HepG2 (cell line): Measurements from ENCODE around the gene SNRNP27. TPM values are rescaled to one million over a fixed set of nuclear protein-coding genes. Genes with fewer than 3 reads are reported as not detected.

ENCODE experiments used
- ATAC-seq: fragments of 200-7000 bp; cut with Tn5 transposase; 3 replicates; pipeline ENCODE4 v1.9.1; 2020; ENCODE audit warnings: mild to moderate bottlenecking, moderate library complexity
- BruUV-seq: library from RNA; stranded (reverse); fragments of 400-500 nt; replicated peaks from 2 replicates; lab custom pipeline; 2021; lab: Mats Ljungman, UMichigan
- CTCF ChIA-PET: fragments of 300-600 bp; formaldehyde crosslinking; extraction: SDS; loops from one replicate; lab custom pipeline; 2021; ENCODE audit warnings: low total read pairs, inconsistent platforms, low intra/inter-chr PET ratio; lab: Yijun Ruan, JAX
- POLR2A ChIA-PET: fragments of 350-600 bp; sonication (Branson Sonifier 250); formaldehyde crosslinking; loops from one replicate; lab custom pipeline; 2020; ENCODE audit warnings: antibody characterized with exemption, inconsistent platforms; lab: Yijun Ruan, JAX
- DNase-seq: peaks from one replicate; pipeline ENCODE4 v3.0.0-alpha.2; 2015; ENCODE audit warnings: low spot score
- FAIRE-seq: peaks from 3 replicates; lab custom pipeline; 2011; peaks lifted over from hg19 to GRCh38; lab: Jason Lieb, UNC
- H2AFZ ChIP-seq: one replicate; pipeline ENCODE4 v1.6.1; 2011; ENCODE audit warnings: low read length, inconsistent platforms
- H3K27ac ChIP-seq: fragments of 300-600 bp; 3 replicates; pipeline ENCODE4 v1.8.0; 2011; ENCODE audit warnings: mixed run types, mild to moderate bottlenecking, mixed read lengths, low read length, inconsistent platforms; ENCODE audit not compliant: insufficient read depth; ENCODE audit errors: extremely low read length
- H3K27me3 ChIP-seq, 2 experiments: fragments of 200-600 bp in 1 of 2; 2 replicates in 1 of 2; 3 replicates in 1 of 2; pipeline versions ENCODE4 v1.6.0 to v1.8.0; 2011; ENCODE audit warnings: low read length in 2 of 2, mild to moderate bottlenecking in 2 of 2, moderate library complexity in 2 of 2, inconsistent platforms in 1 of 2; ENCODE audit not compliant: insufficient read depth in 2 of 2, control insufficient read depth in 1 of 2
- H3K36me3 ChIP-seq, 2 experiments: fragments of 200-600 bp in 1 of 2; replicated peaks in 1 of 2; 2 replicates in 1 of 2; 3 replicates in 1 of 2; pipeline versions ENCODE4 v1.5.1 to v1.8.0; 2011; ENCODE audit warnings: low read length in 2 of 2, inconsistent platforms in 1 of 2; ENCODE audit not compliant: insufficient read depth in 2 of 2, control insufficient read depth in 1 of 2
- H3K4me1 ChIP-seq: 2 replicates; pipeline ENCODE4 v1.5.1; 2012; ENCODE audit warnings: low read length, inconsistent platforms; ENCODE audit not compliant: insufficient read depth
- H3K4me2 ChIP-seq: 2 replicates; pipeline ENCODE4 v1.6.0; 2011; ENCODE audit warnings: low read depth, low read length, inconsistent platforms
- H3K4me3 ChIP-seq, 3 experiments: fragments of 200-600 bp in 1 of 3; sonication (generic), shearing (Covaris generic) in 1 of 3; replicated peaks in 1 of 3; 2 replicates each; pipeline ENCODE4 v1.5.1; 2011 to 2016; ENCODE audit warnings: low read length in 3 of 3, inconsistent platforms in 2 of 3, low read depth in 2 of 3, mild to moderate bottlenecking in 2 of 3, control low read depth in 1 of 3, mixed read lengths in 1 of 3; ENCODE audit not compliant: insufficient read depth in 1 of 3
- H3K79me2 ChIP-seq: one replicate; pipeline ENCODE4 v1.6.1; 2011; ENCODE audit warnings: low read length, inconsistent platforms; ENCODE audit not compliant: insufficient read depth
- H3K9ac ChIP-seq: 2 replicates; pipeline ENCODE4 v1.6.0; 2011; ENCODE audit warnings: mild to moderate bottlenecking, low read depth, low read length, inconsistent platforms; ENCODE audit not compliant: insufficient read depth
- H3K9me3 ChIP-seq: 2 replicates; pipeline ENCODE4 v1.5.1; 2012; ENCODE audit warnings: mild to moderate bottlenecking, low read length
- H4K20me1 ChIP-seq: 2 replicates; pipeline ENCODE4 v1.6.0; 2011; ENCODE audit warnings: inconsistent platforms, mild to moderate bottlenecking, low read length, moderate library complexity; ENCODE audit not compliant: insufficient read depth
- CREB1 ChIP-seq, 2 experiments: fragments of 450-650 bp in 1 of 2; IDR thresholded peaks; 2 replicates each; pipeline ENCODE4 v1.6.1; 2016 to 2017; ENCODE audit warnings: control low read depth in 1 of 2, mild to moderate bottlenecking in 1 of 2, missing compliant biosample characterization in 1 of 2, missing genetic modification characterization in 1 of 2
- MAFF ChIP-seq: IDR thresholded peaks from 2 replicates; pipeline ENCODE4 v1.6.1; 2011; ENCODE audit warnings: low read depth, low read length, improper control_type of control experiment
- MAFK ChIP-seq, 2 experiments: IDR thresholded peaks in 1 of 2; conservative IDR thresholded peaks in 1 of 2; 2 replicates each; pipeline ENCODE4 v1.6.1; 2011; ENCODE audit warnings: improper control_type of control experiment in 2 of 2, low read length in 2 of 2
- SP140L ChIP-seq: sonication (generic); formaldehyde crosslinking; IDR thresholded peaks from 2 replicates; pipeline ENCODE4 v1.4.0; 2020; ENCODE audit warnings: missing genetic modification reagents, borderline replicate concordance
- ZNF343 ChIP-seq: sonication (generic); formaldehyde crosslinking; IDR thresholded peaks from 2 replicates; pipeline ENCODE4 v1.4.0; 2020; ENCODE audit warnings: mild to moderate bottlenecking, missing genetic modification reagents
- ZNF510 ChIP-seq: sonication (generic); formaldehyde crosslinking; IDR thresholded peaks from 2 replicates; pipeline ENCODE4 v1.4.0; 2020; ENCODE audit warnings: low read depth, mild to moderate bottlenecking, missing genetic modification reagents
- WGBS: methylation state at CpG from one replicate; pipeline ENCODE4 v1.1.6; 2017; ENCODE audit warnings: low lambda C conversion rate; 5-methylcytosine and 5-hydroxymethylcytosine counted together
- in situ Hi-C: cut with HindIII; loops from 2 replicates; pipeline ENCODE4 v1.10.0; 2017; ENCODE audit warnings: low pct_unique_long_range_greater_than_20kb; ENCODE audit not compliant: extremely low pct_ligation_motif_present
- intact Hi-C: fragments of 100-400 bp; cut with micrococcal nuclease; formaldehyde crosslinking; loops from one replicate; pipeline ENCODE4 v1.10.0; 2022; ENCODE audit not compliant: unreplicated experiment
- polyA plus RNA-seq, 8 experiments: library from polyadenylated mRNA; depleted of rRNA in 3 of 8; stranded (reverse) in 7 of 8; unstranded in 1 of 8; fragments of >200 nt; fragmentation: Illumina TruSeq in 4 of 8; extraction: Trizol in 4 of 8; gene quantifications; 2 replicates each; pipeline versions ENCODE4 v1.2.1 to v1.2.3, GENCODE V29; 2011 to 2016; ENCODE audit warnings: low read depth in 4 of 8, missing spikeins in 1 of 8, mixed read lengths in 1 of 8; ENCODE audit not compliant: insufficient read depth in 1 of 8
- total RNA-seq, 5 experiments: library from RNA; depleted of rRNA; stranded (reverse); fragments of >200 nt; fragmentation: Illumina TruSeq; extraction: Trizol; gene quantifications; 2 replicates each; pipeline ENCODE4 v1.2.3, GENCODE V29; 2016; ENCODE audit warnings: low read depth in 1 of 5
- TF ChIP-seq, protein P1 (sequence below): sonication (generic); formaldehyde crosslinking; IDR thresholded peaks from 2 replicates; pipeline ENCODE4 v1.8.1; 2023; ENCODE audit warnings: mild to moderate bottlenecking, moderate library complexity, missing genetic modification reagents

The SNRNP27 gene
- total and polyA plus RNA-seq, 2 of the 13 experiments (the other 11 are each of a cell fraction or from before 2014, with no cell fraction given) = 49.8 to 54.6 TPM

DNA sequence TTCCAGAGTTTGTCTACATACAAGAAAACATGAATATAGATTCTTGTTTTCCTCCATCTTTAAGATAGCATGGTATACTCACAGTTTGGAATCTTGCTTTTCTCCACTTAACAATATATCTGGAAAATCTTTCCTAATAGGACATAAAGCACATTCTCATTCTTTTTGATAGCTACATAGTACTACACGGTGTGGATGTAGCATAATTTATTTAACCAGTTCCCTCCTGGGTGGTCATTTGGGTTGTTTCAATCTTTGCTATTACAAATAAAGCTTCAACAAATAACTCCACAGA lies 40.8 kb downstream of the SNRNP27 start:
- H3K9ac ChIP-seq = no peak overlapping the region
- no TSS peak for BruUV-seq
- in situ Hi-C loops = no loop called here

DNA sequence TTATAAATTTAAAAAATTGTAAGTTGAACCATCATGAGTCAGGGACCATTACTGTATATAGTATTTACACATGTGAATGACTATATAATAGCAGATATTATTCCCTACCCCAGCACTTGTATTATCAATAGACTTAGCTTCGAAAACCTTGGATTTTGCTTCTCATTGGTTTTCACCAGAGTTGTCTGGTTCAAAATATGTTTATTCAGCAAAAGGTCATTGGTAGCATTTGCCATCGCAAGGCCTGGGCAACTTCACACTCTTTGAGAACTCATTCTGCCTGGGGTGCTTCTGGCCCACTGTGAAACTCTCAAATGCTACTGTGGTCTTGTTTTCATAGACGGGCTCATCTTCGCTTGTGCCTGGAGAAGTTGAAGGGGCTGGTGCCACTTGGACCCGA lies 41.3 kb downstream of the SNRNP27 start:
- DNase-seq (no peak), ATAC-seq (no peak), FAIRE-seq (no peak)
- H3K9me3 ChIP-seq = no peaks in the 10 kb centered on the region
- no peak overlapping the region for H2AFZ ChIP-seq
- no peaks in the 10 kb centered on the region for H3K79me2 ChIP-seq
- TF ChIP-seq CREB1 (IDR thresholded peaks at IDR 0.05) = no peak
- TF ChIP-seq CREB1 (CRISPR knock-in tag; IDR thresholded peaks at IDR 0.05) = 0 out of 2 replicates have a peak, but pooled peaks have one; percentile 14
- peak; percentile 88 for TF ChIP-seq MAFF
- TF ChIP-seq, protein P1, sequence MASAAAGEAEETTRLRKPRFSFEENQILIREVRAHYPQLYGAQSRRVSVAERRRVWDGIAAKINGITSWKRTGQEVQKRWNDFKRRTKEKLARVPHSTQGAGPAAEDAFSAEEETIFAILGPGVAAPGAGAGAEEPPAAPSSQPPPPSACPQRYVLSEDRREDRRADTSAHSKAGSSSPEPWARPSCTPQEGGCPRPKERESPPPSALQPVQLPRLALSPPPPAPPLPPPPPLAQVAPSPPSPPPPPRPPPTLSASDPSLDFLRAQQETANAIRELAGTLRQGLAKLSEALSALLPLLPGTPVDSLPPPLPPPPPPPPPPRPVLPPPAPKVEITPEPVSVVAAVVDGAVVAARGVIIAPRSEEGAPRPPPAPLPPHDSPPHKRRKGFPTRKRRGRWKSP (CRISPR knock-in tag) = no peak
- peak; percentile 86 to 90 for TF ChIP-seq MAFK (conservative IDR thresholded peaks at IDR 0.05 in 1 of 2, IDR thresholded peaks at IDR 0.05 in 1 of 2; ENCODE audit: low read length in 2 of 2)
- no peaks in the 10 kb centered on the region for H3K27me3 ChIP-seq
- no peaks in the 10 kb centered on the region for H4K20me1 ChIP-seq
- H3K4me2 ChIP-seq = no peak overlapping the region
- 96% methylated on average over 5 of the region's 5 CpGs for WGBS
- H3K9ac ChIP-seq = no peak overlapping the region
- ChIA-PET POLR2A (interaction anchor here (1.1 to 7.5 kb wide), 3 partner anchors 11 to 20 kb away, joined by 3 to 104 read pairs (median 7); partner anchors contain the start of gene MXD1), CTCF (no interaction called here)
- peaks cover 40% of the 10 kb centered on the region for H3K4me1 ChIP-seq
- no peak overlapping the region for H3K27ac ChIP-seq
- H3K36me3 ChIP-seq = peaks cover 18 to 46% of the 10 kb centered on the region in 2 experiments
- no TSS peak for BruUV-seq
- in situ Hi-C loops (no loop called here), intact Hi-C loops (no loop called here)
- H3K4me3 ChIP-seq = no peak overlapping the region

More for the DNA sequence above, 40.8 kb downstream of the SNRNP27 start:
- peaks cover 36% of the 10 kb centered on the region for H3K4me1 ChIP-seq
- peaks cover 18 to 43% of the 10 kb centered on the region in 2 experiments for H3K36me3 ChIP-seq
- POLR2A ChIA-PET = interaction anchor here (0.7 to 7.5 kb wide), 9 partner anchors 11 to 256 kb away, joined by 3 to 104 read pairs (median 4); partner anchors contain the start of genes C2orf42 and MXD1
- no peak for DNase-seq
- peak overlapping the region; percentile 55 for H3K27ac ChIP-seq
- FAIRE-seq = no peak
- H2AFZ ChIP-seq = no peak overlapping the region
- CTCF ChIA-PET = no interaction called here
- peak overlapping the region; percentile 57 for H3K4me2 ChIP-seq
- H3K79me2 ChIP-seq = no peaks in the 10 kb centered on the region
- no peak overlapping the region for H3K4me3 ChIP-seq
- TF ChIP-seq ZNF343 = 0 out of 2 replicates have a peak, but pooled peaks have one; percentile 3
- no peak for TF ChIP-seq SP140L (CRISPR knock-in tag)
- peak; percentile 52; the same call in 1 of the 2 replicates for TF ChIP-seq ZNF510
- ATAC-seq = no peak
- intact Hi-C loops = no loop called here
- H3K9me3 ChIP-seq = no peaks in the 10 kb centered on the region
- H3K27me3 ChIP-seq = no peaks in the 10 kb centered on the region
- no peaks in the 10 kb centered on the region for H4K20me1 ChIP-seq
- 68% methylated on average over 1 of the region's 1 CpG for WGBS
